Keratinocyte (primary cell): ENCODE data around the gene LY6G6D. TPM values are rescaled to one million over a fixed set of nuclear protein-coding genes. Genes with fewer than 3 reads are reported as not detected.

ENCODE experiments used
- DNase-seq: peaks from one replicate; pipeline ENCODE4 v3.0.0-alpha.2; 2011; ENCODE audit warnings: low read depth, missing footprints, low spot score
- FAIRE-seq: peaks from 2 replicates; lab custom pipeline; 2011; peaks lifted over from hg19 to GRCh38; lab: Jason Lieb, UNC
- H2AFZ ChIP-seq: 2 replicates; pipeline ENCODE4 v1.6.0; 2012; ENCODE audit warnings: low read length, control low read depth, inconsistent platforms; ENCODE audit not compliant: control insufficient read depth
- H3K27ac ChIP-seq: 2 replicates; pipeline ENCODE4 v1.5.1; 2011; ENCODE audit warnings: low read length; ENCODE audit not compliant: control insufficient read depth, insufficient read depth
- H3K27me3 ChIP-seq: 3 replicates; pipeline ENCODE4 v1.6.0; 2011; ENCODE audit warnings: low read length; ENCODE audit not compliant: control insufficient read depth, insufficient read depth; ENCODE audit errors: extremely low read depth
- H3K36me3 ChIP-seq, 2 experiments: 2 replicates in 1 of 2; 3 replicates in 1 of 2; pipeline ENCODE4 v1.5.1; 2011; ENCODE audit warnings: low read length in 2 of 2, mild to moderate bottlenecking in 1 of 2; ENCODE audit not compliant: control insufficient read depth in 2 of 2, insufficient read depth in 2 of 2; ENCODE audit errors: extremely low read depth in 1 of 2
- H3K4me1 ChIP-seq: 3 replicates; pipeline ENCODE4 v1.5.1; 2011; ENCODE audit warnings: low read length; ENCODE audit not compliant: control insufficient read depth, insufficient read depth; ENCODE audit errors: extremely low read depth
- H3K4me2 ChIP-seq: 3 replicates; pipeline ENCODE4 v1.6.0; 2011; ENCODE audit warnings: low read depth, low read length; ENCODE audit not compliant: control insufficient read depth, insufficient read depth; ENCODE audit errors: extremely low read depth
- H3K4me3 ChIP-seq, 3 experiments: fragments of 200-600 bp in 1 of 3; sonication (generic) in 1 of 3; 2 replicates in 2 of 3; 3 replicates in 1 of 3; pipeline ENCODE4 v1.5.1; 2011 to 2016; ENCODE audit warnings: low read length in 3 of 3, mild to moderate bottlenecking in 3 of 3, control low read depth in 2 of 3, inconsistent platforms in 1 of 3, low read depth in 1 of 3, mixed read lengths in 1 of 3, mixed run types in 1 of 3, moderate library complexity in 1 of 3; ENCODE audit not compliant: control insufficient read depth in 2 of 3, insufficient read depth in 2 of 3; ENCODE audit errors: extremely low read depth in 1 of 3
- H3K79me2 ChIP-seq: 2 replicates; pipeline ENCODE4 v1.6.0; 2012; ENCODE audit warnings: low read length; ENCODE audit not compliant: control insufficient read depth, insufficient read depth
- H3K9ac ChIP-seq: 3 replicates; pipeline ENCODE4 v1.6.0; 2011; ENCODE audit warnings: low read length; ENCODE audit not compliant: control insufficient read depth, insufficient read depth; ENCODE audit errors: extremely low read depth
- H3K9me1 ChIP-seq: 3 replicates; pipeline ENCODE4 v1.6.0; 2011; ENCODE audit warnings: low read length; ENCODE audit not compliant: control insufficient read depth, insufficient read depth; ENCODE audit errors: extremely low read depth
- H3K9me3 ChIP-seq: 2 replicates; pipeline ENCODE4 v1.5.1; 2012; ENCODE audit warnings: low read depth, low read length; ENCODE audit not compliant: control insufficient read depth
- H4K20me1 ChIP-seq: 3 replicates; pipeline ENCODE4 v1.6.0; 2011; ENCODE audit warnings: low read length; ENCODE audit not compliant: control insufficient read depth, insufficient read depth; ENCODE audit errors: extremely low read depth
- CTCF ChIP-seq, 3 experiments: IDR thresholded peaks in 1 of 3; conservative IDR thresholded peaks in 1 of 3; optimal IDR thresholded peaks in 1 of 3; 2 replicates in 2 of 3; 3 replicates in 1 of 3; pipeline versions ENCODE3 to v1.5.1; 2011; ENCODE audit warnings: low read length in 3 of 3, mild to moderate bottlenecking in 3 of 3, moderate library complexity in 2 of 3, control low read depth in 1 of 3, inconsistent platforms in 1 of 3; ENCODE audit not compliant: insufficient read depth in 2 of 3; ENCODE audit errors: extremely low read depth in 1 of 3
- EZH2 ChIP-seq: IDR thresholded peaks from one replicate; pipeline ENCODE4 v1.6.1; 2012; ENCODE audit warnings: inconsistent platforms, mild to moderate bottlenecking, low read length, moderate library complexity
- dilution Hi-C: fragments of 300-500 bp; cut with MboI; formaldehyde crosslinking; loops from one replicate; pipeline ENCODE4 v1.7.0; 2020; ENCODE audit warnings: low sequenced_read_pairs; ENCODE audit not compliant: extremely low pct_ligation_motif_present
- polyA plus RNA-seq, 5 experiments: library from polyadenylated mRNA; depleted of rRNA in 3 of 5; stranded (reverse) in 3 of 5; stranded (forward) in 1 of 5; unstranded in 1 of 5; fragments of >200 nt; gene quantifications; 1 replicate in 1 of 5; 2 replicates in 3 of 5; 3 replicates in 1 of 5; pipeline versions ENCODE4 v1.2.1 to v1.2.3, GENCODE V29; 2011 to 2012; ENCODE audit warnings: missing spikeins in 2 of 5, low read depth in 1 of 5, low replicate concordance in 1 of 5

LY6G6D gene
- polyA plus RNA-seq, 1 donor (not counting 4 experiments of a cell fraction or from before 2014, with no cell fraction given) = 0.33 TPM

- no peak for DNase-seq
- Histone ChIP-seq H3K27ac (peak overlapping the region; percentile 66), H3K4me1 (peaks cover 31% of the 10 kb centered on the region)
Measured at GRCh38 chr6:31718265-31718664, 3.1 kb downstream of the LY6G6D start.

GRCh38 chr6:31719001-31719400 lies 3.9 kb downstream of the LY6G6D start:
- Histone ChIP-seq H2AFZ (no peak overlapping the region), H4K20me1 (no peaks in the 10 kb centered on the region), H3K36me3 (peaks cover 0 to 4% of the 10 kb centered on the region in 2 experiments), H3K4me2 (peak overlapping the region; percentile 77), H3K9ac (no peak overlapping the region), H3K27me3 (no peaks in the 10 kb centered on the region), H3K4me1 (peaks cover 31% of the 10 kb centered on the region), H3K4me3 (peak overlapping the region in 1 of 3 experiments; percentile 49), H3K9me3 (no peaks in the 10 kb centered on the region), H3K27ac (peak overlapping the region; percentile 66), H3K79me2 (no peaks in the 10 kb centered on the region), H3K9me1 (peaks cover 5% of the 10 kb centered on the region)
- no peak for TF ChIP-seq CTCF (optimal IDR thresholded peaks at IDR 0.05 in 1 of 3, IDR thresholded peaks at IDR 0.05 in 1 of 3, conservative IDR thresholded peaks at IDR 0.05 in 1 of 3; ENCODE audit: extremely low read depth in 1 of 3, insufficient read depth in 2 of 3, low read length in 3 of 3)
- no peak for TF ChIP-seq EZH2
- FAIRE-seq (no peak), DNase-seq (no peak)
- dilution Hi-C loops = no loop called here

More at GRCh38 chr6:31718265-31718664, 3.1 kb downstream of the LY6G6D start:
- Histone ChIP-seq H3K36me3 (peaks cover 0 to 4% of the 10 kb centered on the region in 2 experiments), H2AFZ (no peak overlapping the region), H3K9ac (no peak overlapping the region), H3K9me3 (no peaks in the 10 kb centered on the region), H3K79me2 (no peaks in the 10 kb centered on the region), H4K20me1 (no peaks in the 10 kb centered on the region), H3K9me1 (peaks cover 5% of the 10 kb centered on the region), H3K27me3 (no peaks in the 10 kb centered on the region), H3K4me3 (peak overlapping the region in 1 of 3 experiments; percentile 49), H3K4me2 (peak overlapping the region; percentile 77)
- TF ChIP-seq EZH2 (no peak), CTCF (optimal IDR thresholded peaks at IDR 0.05 in 1 of 3, IDR thresholded peaks at IDR 0.05 in 1 of 3, conservative IDR thresholded peaks at IDR 0.05 in 1 of 3; ENCODE audit: extremely low read depth in 1 of 3, insufficient read depth in 2 of 3, low read length in 3 of 3) (no peak)
- peak; percentile 84 for FAIRE-seq
- dilution Hi-C loops = no loop called here
